Skeletal muscle tissue (tissue), 4 donors: ENCODE measurements around the gene PXDC1. TPM values are rescaled to one million over a fixed set of nuclear protein-coding genes. Genes with fewer than 3 reads are reported as not detected.

Experiments
- H3K27ac ChIP-seq: one replicate; pipeline ENCODE4 v1.7.0; 2013; ENCODE audit warnings: mild to moderate bottlenecking, low read depth, low read length, inconsistent platforms
- H3K27me3 ChIP-seq, 3 donors: one replicate each; pipeline ENCODE4 v1.7.0; 2013; ENCODE audit warnings: low read length in 3 of 3; ENCODE audit not compliant: control insufficient read depth in 3 of 3, insufficient read depth in 3 of 3
- H3K36me3 ChIP-seq, 3 donors: one replicate each; pipeline ENCODE4 v1.7.0; 2013; ENCODE audit warnings: low read length in 3 of 3; ENCODE audit not compliant: control insufficient read depth in 3 of 3, insufficient read depth in 3 of 3
- H3K4me1 ChIP-seq, 3 donors: one replicate each; pipeline ENCODE4 v1.7.0; 2013; ENCODE audit warnings: low read length in 3 of 3, mild to moderate bottlenecking in 3 of 3; ENCODE audit not compliant: control insufficient read depth in 3 of 3, insufficient read depth in 3 of 3
- H3K4me3 ChIP-seq, 3 donors: one replicate each; pipeline ENCODE4 v1.7.0; 2013; ENCODE audit warnings: low read length in 3 of 3
- H3K9ac ChIP-seq, 3 donors: one replicate each; pipeline ENCODE4 v1.7.0; 2013; ENCODE audit warnings: low read length in 3 of 3, mild to moderate bottlenecking in 3 of 3, moderate library complexity in 2 of 3, low read depth in 1 of 3
- H3K9me3 ChIP-seq, 3 donors: one replicate each; pipeline ENCODE4 v1.7.0; 2013; ENCODE audit warnings: low read length in 3 of 3; ENCODE audit not compliant: control insufficient read depth in 3 of 3
- total RNA-seq: library from RNA; depleted of rRNA; stranded (reverse); fragments of >200 nt; gene quantifications from one replicate; pipeline ENCODE4 v1.2.3, GENCODE V29; 2014
- donor health status: Osteomylitis.

The PXDC1 gene
- total RNA-seq, 1 donor from 2014 or later, result 14.1 TPM

GRCh38 chr6:3741477-3741871, 10.0 kb downstream of the PXDC1 start:
- Histone ChIP-seq H3K9ac (peak overlapping the region in 1 of 3 donors; percentile 64), H3K27ac (peak overlapping the region; percentile 94), H3K27me3 (no peaks in the 10 kb centered on the region), H3K36me3 (peaks cover 9 to 19% (median 16%) of the 10 kb centered on the region in 3 donors), H3K4me1 (peaks cover 51 to 64% (median 60%) of the 10 kb centered on the region in 3 donors), H3K4me3 (no peak overlapping the region), H3K9me3 (no peaks in the 10 kb centered on the region)

- Histone ChIP-seq H3K4me1 (peaks cover 45 to 57% (median 53%) of the 10 kb centered on the region in 3 donors), H3K9me3 (no peaks in the 10 kb centered on the region), H3K9ac (peak overlapping the region in 1 of 3 donors; percentile 64), H3K27ac (peak overlapping the region; percentile 94), H3K27me3 (no peaks in the 10 kb centered on the region), H3K4me3 (no peak overlapping the region), H3K36me3 (peaks cover 15 to 25% (median 22%) of the 10 kb centered on the region in 3 donors)
Measured at GRCh38 chr6:3740551-3741476, 10.7 kb downstream of the PXDC1 start.

- Histone ChIP-seq H3K9me3 (no peaks in the 10 kb centered on the region), H3K4me3 (no peak overlapping the region), H3K27me3 (no peaks in the 10 kb centered on the region), H3K4me1 (peaks cover 37 to 44% (median 39%) of the 10 kb centered on the region in 3 donors), H3K9ac (peak overlapping the region in 1 of 3 donors; percentile 3), H3K27ac (no peak overlapping the region), H3K36me3 (peaks cover 26 to 33% (median 32%) of the 10 kb centered on the region in 3 donors)
Measured at GRCh38 chr6:3739311-3739897, 12.1 kb downstream of the PXDC1 start.

GRCh38 chr6:3738381-3739131, 13.0 kb downstream of the PXDC1 start:
- Histone ChIP-seq H3K27me3 (no peaks in the 10 kb centered on the region), H3K9me3 (no peaks in the 10 kb centered on the region), H3K27ac (no peak overlapping the region), H3K4me3 (no peak overlapping the region), H3K4me1 (peaks cover 30 to 36% (median 31%) of the 10 kb centered on the region in 3 donors), H3K9ac (no peak overlapping the region), H3K36me3 (peaks cover 26 to 35% (median 33%) of the 10 kb centered on the region in 3 donors)

- no peak overlapping the region for H3K4me3 ChIP-seq
- no peak overlapping the region for H3K9ac ChIP-seq
- peaks cover 23 to 29% (median 27%) of the 10 kb centered on the region in 3 donors for H3K4me1 ChIP-seq
- no peaks in the 10 kb centered on the region for H3K9me3 ChIP-seq
- peaks cover 26 to 37% (median 33%) of the 10 kb centered on the region in 3 donors for H3K36me3 ChIP-seq
- H3K27me3 ChIP-seq, result no peaks in the 10 kb centered on the region
- H3K27ac ChIP-seq, result no peak overlapping the region
Measured at GRCh38 chr6:3737831-3738210, 13.7 kb downstream of the PXDC1 start.

GRCh38 chr6:3737149-3737830, 14.2 kb downstream of the PXDC1 start:
- H3K4me1 ChIP-seq, result peaks cover 18 to 28% (median 26%) of the 10 kb centered on the region in 3 donors
- H3K36me3 ChIP-seq, result peaks cover 26 to 37% (median 33%) of the 10 kb centered on the region in 3 donors
- H3K27me3 ChIP-seq, result no peaks in the 10 kb centered on the region
- no peak overlapping the region for H3K27ac ChIP-seq
- H3K9me3 ChIP-seq, result no peaks in the 10 kb centered on the region
- no peak overlapping the region for H3K9ac ChIP-seq
- H3K4me3 ChIP-seq, result no peak overlapping the region

GRCh38 chr6:3735029-3735605, 16.4 kb downstream of the PXDC1 start:
- Histone ChIP-seq H3K36me3 (peaks cover 26 to 43% (median 37%) of the 10 kb centered on the region in 3 donors), H3K4me1 (peaks cover 0 to 8% (median 8%) of the 10 kb centered on the region in 3 donors), H3K9ac (no peak overlapping the region)

GRCh38 chr6:3734023-3734422, 17.5 kb downstream of the PXDC1 start:
- H3K36me3 ChIP-seq, result peaks cover 26 to 43% (median 39%) of the 10 kb centered on the region in 3 donors
- H3K9ac ChIP-seq, result no peak overlapping the region
- H3K9me3 ChIP-seq, result no peaks in the 10 kb centered on the region
- peaks cover 0 to 6% (median 2%) of the 10 kb centered on the region in 3 donors for H3K4me1 ChIP-seq
- H3K27ac ChIP-seq, result no peak overlapping the region
- no peaks in the 10 kb centered on the region for H3K27me3 ChIP-seq
- no peak overlapping the region for H3K4me3 ChIP-seq

More at GRCh38 chr6:3735029-3735605, 16.4 kb downstream of the PXDC1 start:
- H3K27me3 ChIP-seq, result no peaks in the 10 kb centered on the region
- H3K9me3 ChIP-seq, result no peaks in the 10 kb centered on the region
- no peak overlapping the region for H3K4me3 ChIP-seq
- no peak overlapping the region for H3K27ac ChIP-seq

GRCh38 chr6:3733321-3733925, 18.1 kb downstream of the PXDC1 start:
- Histone ChIP-seq H3K36me3 (peaks cover 26 to 43% (median 42%) of the 10 kb centered on the region in 3 donors), H3K9ac (no peak overlapping the region), H3K27me3 (no peaks in the 10 kb centered on the region), H3K9me3 (no peaks in the 10 kb centered on the region), H3K4me3 (no peak overlapping the region), H3K27ac (no peak overlapping the region), H3K4me1 (peaks cover 0 to 6% (median 2%) of the 10 kb centered on the region in 3 donors)
